GM21529 (cell line): Measurements from ENCODE around the gene PCED1B.
A peak's percentile ranks its signal among the peaks of the same experiment; 100 is the strongest.
"Not testable (repeated sequence)": the region's sequence is repeated elsewhere in the genome, so short reads cannot be mapped to it uniquely, and the experiment has no call there.

Experiments
- ATAC-seq: cut with Tn5 transposase; IDR thresholded peaks from one replicate; pipeline ENCODE4 v1.9.1; 2021; ENCODE audit not compliant: unreplicated experiment

Gene PCED1B

GRCh38 chr12:47079468-47079980 is at the start of gene PCED1B, which contains the start of gene AMIGO2:
Gene PCED1B (plus strand): TSS chr12:47079621. CDS start chr12:47235064, 155,443 bp downstream.
Gene AMIGO2 (minus strand): TSS chr12:47079959. CDS start chr12:47079002, 957 bp downstream.
- ATAC-seq: peak; percentile 67

- no peak for ATAC-seq
Measured at GRCh38 chr12:47029903-47030302, 49.5 kb upstream of the PCED1B start.

- ATAC-seq: no peak
Measured at GRCh38 chr12:47032644-47033043, 46.8 kb upstream of the PCED1B start.

GRCh38 chr12:47033081-47033480 is 46.3 kb upstream of the PCED1B start:
- ATAC-seq: no peak

- ATAC-seq: no peak
Measured at GRCh38 chr12:47033789-47034555, 45.4 kb upstream of the PCED1B start.

- no peak for ATAC-seq
Measured at GRCh38 chr12:47034661-47035060, 44.8 kb upstream of the PCED1B start.

- ATAC-seq: no peak
Measured at GRCh38 chr12:47035484-47035883, 43.9 kb upstream of the PCED1B start.

GRCh38 chr12:47038270-47038748 is 41.1 kb upstream of the PCED1B start:
- ATAC-seq: no peak

- ATAC-seq: no peak
Measured at GRCh38 chr12:47039079-47039478, 40.3 kb upstream of the PCED1B start.

GRCh38 chr12:47039756-47040155 is 39.7 kb upstream of the PCED1B start:
- ATAC-seq: no peak

- no peak for ATAC-seq
Measured at GRCh38 chr12:47041327-47041726, 38.1 kb upstream of the PCED1B start.

GRCh38 chr12:47048541-47048940 is 30.9 kb upstream of the PCED1B start:
- no peak for ATAC-seq

GRCh38 chr12:47051291-47051690 is 28.1 kb upstream of the PCED1B start:
- not testable (repeated sequence) for ATAC-seq

- no peak for ATAC-seq
Measured at GRCh38 chr12:47052274-47052673, 27.1 kb upstream of the PCED1B start.

- ATAC-seq: no peak
Measured at GRCh38 chr12:47053961-47054360, 25.5 kb upstream of the PCED1B start.

- no peak for ATAC-seq
Measured at GRCh38 chr12:47054659-47055058, 24.8 kb upstream of the PCED1B start.

- ATAC-seq: not testable (repeated sequence)
Measured at GRCh38 chr12:47055856-47056255, 23.6 kb upstream of the PCED1B start.

- ATAC-seq: not testable (repeated sequence)
Measured at GRCh38 chr12:47056944-47057343, 22.5 kb upstream of the PCED1B start.

GRCh38 chr12:47058640-47059039 is 20.8 kb upstream of the PCED1B start:
- not testable (repeated sequence) for ATAC-seq

GRCh38 chr12:47065546-47065945 is 13.9 kb upstream of the PCED1B start:
- no peak for ATAC-seq

GRCh38 chr12:47066278-47067025 is 13.0 kb upstream of the PCED1B start:
- no peak for ATAC-seq

- ATAC-seq: no peak
Measured at GRCh38 chr12:47067176-47067575, 12.2 kb upstream of the PCED1B start.
